ENCODE results near the gene GLB1L2.

Gene GLB1L2

DNA sequence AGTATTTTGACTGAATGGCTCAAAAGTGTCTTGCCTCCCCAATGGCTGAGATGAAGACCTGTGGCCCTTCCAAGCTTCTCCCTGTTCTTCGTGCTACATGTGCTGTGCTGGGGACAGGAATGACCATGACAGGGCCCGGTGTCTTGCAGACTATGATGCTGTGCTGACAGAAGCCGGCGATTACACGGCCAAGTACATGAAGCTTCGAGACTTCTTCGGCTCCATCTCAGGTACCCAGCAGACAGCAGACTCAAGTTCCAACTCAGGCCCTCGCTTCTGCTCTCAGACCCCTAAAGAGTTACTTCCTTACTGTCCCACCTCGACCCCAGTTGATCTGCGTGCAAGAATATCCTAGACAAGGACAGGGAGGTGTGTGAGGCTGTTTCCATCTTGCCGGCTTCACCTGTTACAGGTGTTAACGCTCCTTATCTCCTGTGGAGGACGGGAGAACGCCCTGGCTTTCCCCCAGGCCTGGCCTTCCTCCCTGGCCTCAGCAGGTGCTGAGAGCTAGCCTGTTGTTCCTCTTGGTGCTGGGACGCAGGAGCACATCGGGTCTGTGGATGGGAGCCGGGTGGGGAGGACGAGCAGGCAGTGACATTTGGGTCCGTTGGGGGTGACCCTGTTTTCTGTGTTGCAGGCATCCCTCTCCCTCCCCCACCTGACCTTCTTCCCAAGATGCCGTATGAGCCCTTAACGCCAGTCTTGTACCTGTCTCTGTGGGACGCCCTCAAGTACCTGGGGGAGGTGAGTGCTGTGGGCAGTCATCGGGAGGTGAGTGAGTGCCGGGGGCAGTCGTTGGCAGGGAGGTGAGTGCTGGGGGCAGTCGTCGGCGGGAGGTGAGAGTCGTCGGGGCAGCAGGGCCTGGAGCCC, 38.1 kb downstream of the GLB1L2 start:
- DNase-seq (ENCODE audit: low spot score): no peak

DNA sequence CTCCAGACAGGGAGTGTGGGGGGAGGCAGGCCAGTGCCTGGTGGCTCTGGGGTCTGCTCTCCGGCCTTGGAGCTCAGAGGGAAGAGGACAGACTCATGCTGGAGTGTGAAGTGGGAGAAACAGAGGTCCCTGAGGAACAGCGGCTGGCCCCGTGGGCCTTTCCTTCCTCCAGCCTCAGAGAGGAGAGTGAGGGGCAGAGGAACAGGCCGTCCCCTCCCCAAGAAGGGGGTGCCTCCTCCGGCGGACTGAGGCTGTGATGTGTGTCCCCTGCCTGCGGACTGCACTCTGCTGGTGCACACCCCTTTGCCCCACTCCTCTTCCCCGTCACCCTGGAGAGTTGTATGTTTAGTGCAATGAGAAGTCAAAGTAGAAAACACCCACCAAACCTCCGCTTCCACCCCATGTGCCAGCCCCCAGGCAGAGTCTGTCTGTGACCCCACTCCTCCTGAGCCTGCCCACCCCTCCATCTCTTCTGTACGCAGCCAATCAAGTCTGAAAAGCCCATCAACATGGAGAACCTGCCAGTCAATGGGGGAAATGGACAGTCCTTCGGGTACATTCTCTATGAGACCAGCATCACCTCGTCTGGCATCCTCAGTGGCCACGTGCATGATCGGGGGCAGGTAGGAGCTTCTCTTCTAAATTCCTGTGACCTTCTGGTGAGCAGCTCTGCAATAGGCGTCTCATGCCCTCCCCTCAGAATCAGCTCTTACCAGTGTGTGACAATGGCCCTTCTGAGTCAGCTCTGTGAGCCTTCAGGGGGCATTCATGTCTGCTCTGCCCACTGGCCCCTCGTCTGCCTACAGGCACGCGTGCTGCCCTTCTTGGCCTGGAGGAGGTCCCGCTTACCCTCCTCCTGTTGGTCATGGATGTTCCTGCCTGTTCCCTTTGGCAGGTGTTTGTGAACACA, 39.0 kb downstream of the GLB1L2 start:
- no peak for DNase-seq (ENCODE audit: low spot score)

DNA sequence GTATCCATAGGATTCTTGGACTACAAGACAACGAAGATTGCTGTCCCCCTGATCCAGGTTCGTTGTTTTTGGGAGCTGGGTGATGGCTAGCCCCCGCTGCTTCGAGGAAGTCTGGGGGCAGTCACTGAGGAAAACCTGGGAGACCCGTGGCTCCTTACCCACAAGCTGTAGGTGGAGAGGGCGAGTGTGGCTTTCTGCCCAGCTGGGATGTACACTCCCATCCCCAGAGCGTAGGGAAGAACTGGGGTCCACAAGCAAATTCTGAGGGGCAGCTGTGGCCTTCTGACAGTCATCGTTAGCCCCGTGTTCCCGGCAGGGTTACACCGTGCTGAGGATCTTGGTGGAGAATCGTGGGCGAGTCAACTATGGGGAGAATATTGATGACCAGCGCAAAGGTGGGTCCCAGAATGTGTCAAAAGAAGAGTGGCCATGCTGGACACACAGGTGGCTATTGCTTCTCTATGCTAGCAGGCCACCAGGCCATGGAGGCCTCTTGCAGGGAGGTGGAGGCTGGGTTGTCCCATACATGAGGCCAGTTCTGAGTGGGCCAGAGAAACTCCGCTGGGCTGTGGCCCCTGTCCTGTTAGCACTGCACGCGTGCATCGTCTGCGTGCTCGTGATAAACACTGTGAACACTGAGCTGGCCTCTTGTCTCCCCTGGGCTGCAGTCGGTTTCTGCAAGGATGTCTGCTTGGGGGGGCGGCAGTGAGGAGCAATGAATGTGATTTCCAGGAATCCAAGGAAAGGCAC, 39.8 kb downstream of the GLB1L2 start:
- no peak for DNase-seq (ENCODE audit: low spot score)

DNA sequence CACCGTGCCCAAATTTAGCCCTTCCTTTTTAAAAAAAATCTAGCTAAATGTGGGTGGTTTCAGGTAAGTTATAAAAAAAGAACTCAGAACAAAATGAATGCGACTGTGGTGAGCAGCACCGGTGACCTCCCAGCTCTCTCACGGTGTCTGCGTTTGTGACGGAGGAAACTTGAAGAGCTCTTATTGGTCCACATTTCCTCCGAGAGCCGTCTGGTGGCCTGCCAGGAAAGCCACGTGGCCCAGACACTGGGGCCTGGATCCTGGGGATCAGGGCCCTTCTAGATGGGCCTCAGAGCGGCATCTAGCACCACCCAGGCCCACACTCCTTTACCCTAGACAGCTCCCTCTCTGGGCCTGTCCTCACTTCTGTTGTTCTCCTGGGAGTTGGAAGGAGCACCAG, 40.7 kb downstream of the GLB1L2 start:
- DNase-seq (ENCODE audit: low spot score): no peak

DNA sequence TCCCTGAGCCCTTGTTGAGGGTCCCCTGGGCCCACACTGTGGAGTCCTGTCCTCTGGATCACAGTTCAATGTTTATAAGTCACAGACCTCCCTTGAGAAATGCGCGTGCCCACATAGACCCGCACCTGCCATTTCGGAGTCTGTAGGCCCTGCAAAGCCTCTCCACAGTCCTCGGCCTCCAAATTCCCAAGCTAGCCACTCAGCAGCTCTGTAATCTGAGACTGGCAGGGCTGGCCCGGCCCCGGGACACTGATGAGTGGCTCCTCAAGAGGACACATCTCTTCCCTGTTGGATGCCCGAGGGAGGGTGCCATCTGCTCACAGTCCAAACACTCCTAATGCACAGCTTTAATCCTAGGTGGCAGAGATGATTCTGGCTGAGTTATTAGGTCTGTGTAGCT, 41.2 kb downstream of the GLB1L2 start:
- DNase-seq (ENCODE audit: low spot score): no peak

DNA sequence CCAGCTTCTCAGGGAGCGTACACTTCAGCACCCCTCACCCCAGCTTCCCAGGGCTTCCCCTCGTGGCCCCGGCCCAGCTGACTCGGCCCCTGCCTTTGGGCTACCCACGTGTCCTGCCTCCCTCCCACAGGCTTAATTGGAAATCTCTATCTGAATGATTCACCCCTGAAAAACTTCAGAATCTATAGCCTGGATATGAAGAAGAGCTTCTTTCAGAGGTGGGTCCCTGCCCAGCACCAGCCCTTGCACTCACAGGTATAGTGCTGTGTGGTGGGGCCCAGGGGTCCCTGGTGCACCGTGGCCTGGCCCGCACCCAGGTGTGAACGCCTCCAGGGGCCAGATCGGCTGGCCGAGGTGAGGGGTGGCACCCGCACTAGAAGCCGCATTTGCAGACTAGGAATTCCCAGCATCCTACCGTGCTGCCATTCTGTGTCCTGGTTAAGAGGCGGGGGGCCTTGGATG, 41.8 kb downstream of the GLB1L2 start:
- DNase-seq (ENCODE audit: low spot score): no peak

DNA sequence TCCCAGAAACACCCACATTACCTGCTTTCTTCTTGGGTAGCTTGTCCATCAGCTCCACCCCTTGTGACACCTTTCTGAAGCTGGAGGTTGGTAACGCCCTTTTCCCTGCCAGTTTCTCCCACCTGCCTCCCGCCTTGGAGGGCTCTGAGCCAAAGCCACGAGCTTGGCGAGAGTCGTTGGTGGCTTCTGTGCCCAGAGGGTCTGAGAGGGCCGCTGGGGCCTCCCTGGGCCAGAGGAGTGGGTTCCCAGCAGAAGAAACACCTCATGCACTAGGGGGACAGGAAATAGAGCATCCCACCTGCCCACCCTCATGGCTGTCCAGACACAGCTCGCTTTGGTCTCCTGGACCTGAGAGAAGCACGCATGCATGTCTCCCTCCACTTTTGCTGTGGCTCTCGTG, 42.4 kb downstream of the GLB1L2 start:
- no peak for DNase-seq (ENCODE audit: low spot score)

DNA sequence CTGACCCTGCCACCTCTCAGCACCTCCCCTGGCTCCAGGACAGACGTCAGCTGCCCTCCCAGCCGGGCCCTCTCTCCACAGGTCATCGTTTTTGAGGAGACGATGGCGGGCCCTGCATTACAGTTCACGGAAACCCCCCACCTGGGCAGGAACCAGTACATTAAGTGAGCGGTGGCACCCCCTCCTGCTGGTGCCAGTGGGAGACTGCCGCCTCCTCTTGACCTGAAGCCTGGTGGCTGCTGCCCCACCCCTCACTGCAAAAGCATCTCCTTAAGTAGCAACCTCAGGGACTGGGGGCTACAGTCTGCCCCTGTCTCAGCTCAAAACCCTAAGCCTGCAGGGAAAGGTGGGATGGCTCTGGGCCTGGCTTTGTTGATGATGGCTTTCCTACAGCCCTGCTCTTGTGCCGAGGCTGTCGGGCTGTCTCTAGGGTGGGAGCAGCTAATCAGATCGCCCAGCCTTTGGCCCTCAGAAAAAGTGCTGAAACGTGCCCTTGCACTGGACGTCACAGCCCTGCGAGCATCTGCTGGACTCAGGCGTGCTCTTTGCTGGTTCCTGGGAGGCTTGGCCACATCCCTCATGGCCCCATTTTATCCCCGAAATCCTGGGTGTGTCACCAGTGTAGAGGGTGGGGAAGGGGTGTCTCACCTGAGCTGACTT, 43.2 kb downstream of the GLB1L2 start:
- no peak for DNase-seq (ENCODE audit: low spot score)

DNA sequence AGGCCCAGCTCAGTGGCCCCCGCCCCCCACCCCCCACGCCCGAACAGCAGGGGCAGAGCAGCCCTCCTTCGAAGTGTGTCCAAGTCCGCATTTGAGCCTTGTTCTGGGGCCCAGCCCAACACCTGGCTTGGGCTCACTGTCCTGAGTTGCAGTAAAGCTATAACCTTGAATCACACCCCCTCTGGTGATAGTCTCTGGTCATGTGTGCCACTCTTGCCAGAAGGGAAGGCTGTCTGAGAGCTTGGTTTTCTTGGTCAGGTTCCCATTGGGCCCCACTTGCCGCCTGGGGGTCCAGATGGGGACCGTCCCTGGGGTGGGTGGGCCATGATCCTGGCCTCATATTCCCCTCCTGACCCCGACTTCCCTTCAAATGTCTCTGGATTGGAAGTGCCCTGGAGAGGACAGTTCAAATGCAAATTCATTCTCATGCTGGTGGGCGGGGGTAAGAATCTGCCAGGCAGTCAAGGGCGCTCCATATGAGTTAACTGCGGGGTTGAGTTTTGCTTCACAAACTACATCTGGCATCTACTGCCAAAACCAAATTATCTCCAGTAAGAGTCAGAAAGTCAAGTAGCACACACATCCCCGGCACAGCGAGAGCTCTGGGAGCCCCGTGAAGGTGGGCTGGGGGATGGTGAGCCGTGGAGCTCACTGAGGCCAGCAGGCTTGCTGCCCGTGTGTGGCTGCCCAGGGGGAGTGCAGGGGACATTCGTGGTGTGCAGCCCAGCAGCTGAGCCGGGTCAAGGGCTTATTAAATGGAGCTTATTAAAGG, 44.5 kb downstream of the GLB1L2 start:
- no peak for DNase-seq (ENCODE audit: low spot score)

DNA sequence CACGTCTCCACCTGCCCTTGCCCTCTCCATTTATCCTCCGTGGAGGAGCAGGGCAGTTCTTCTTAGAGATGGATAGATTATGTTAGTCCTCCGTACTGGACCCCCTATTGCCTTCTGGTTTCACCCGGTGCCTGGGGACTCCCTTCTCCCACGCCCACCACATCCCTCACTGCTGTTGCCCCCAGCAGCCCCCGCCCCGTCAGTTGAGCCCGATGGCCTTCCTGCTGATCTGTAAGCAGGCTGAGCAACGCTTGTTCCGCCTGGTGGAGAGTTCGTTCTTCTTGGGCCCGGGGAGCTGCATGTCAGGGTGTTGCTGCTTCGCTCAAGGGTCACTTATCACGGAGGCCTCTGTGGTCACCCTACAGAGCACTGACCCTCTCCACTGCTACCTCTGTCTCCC, 46.1 kb downstream of the GLB1L2 start:
- no peak for DNase-seq (ENCODE audit: low spot score)

DNA sequence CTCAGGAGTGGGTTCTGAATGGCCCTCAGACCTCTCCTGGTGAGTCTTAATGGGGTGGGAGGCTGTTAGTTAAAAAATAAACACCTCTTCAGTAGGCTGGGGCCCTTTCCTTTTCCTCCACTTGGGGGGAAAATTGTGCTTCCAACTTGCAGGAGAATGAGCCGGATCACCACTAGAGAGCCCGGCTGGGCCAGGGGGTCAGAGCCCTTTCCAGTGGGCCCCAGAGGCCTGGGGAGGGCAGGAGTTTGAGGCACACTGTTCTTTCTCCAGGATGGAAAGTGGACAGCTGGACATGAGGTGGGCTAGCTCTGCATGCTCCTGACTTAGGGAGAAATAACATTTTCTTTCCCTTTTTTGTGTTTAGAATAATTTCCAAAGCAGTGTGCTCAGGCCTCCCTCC, 47.5 kb downstream of the GLB1L2 start:
- DNase-seq (ENCODE audit: low spot score): no peak

DNA sequence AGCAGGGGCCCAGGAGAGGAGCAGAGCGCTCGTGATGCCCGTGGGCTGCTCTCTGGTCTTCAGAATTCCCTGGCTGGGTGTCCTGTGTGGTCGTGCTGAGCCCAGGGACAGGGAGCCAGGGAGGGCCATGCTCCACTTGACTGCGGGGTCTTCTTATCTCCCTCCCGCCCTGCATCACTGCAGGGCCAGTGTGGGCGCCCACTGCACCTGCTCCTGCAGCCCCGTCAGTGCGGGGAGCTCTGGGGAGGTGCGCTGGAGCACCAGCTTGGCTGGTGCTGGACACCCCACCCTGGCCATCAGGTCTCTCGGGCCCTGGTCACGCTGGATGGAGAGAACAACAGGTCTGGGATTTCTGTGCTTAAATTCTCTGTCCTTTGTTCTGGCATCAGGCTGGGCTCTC, 48.4 kb downstream of the GLB1L2 start:
- no peak for DNase-seq (ENCODE audit: low spot score)

DNA sequence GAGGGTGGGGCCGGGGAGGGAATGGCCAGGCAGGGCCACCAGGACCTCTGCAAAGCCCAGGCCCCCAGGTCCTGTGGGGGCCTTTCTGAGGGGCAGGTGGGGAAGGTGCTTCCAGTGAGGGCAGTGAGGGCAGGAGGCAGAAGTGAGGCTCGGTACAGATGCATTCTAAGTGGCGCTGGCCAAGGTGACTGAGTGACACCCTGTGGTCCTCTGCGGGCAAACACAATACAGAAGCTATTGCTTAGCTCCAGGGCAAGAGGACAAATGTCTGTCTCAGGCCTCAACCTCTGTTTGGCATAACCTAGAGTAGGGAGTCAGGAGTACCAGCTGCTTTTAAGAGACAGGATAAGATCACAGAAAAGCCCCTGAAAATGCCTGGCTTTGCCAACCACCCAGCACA, 49.0 kb downstream of the GLB1L2 start:
- DNase-seq (ENCODE audit: low spot score): no peak

DNA sequence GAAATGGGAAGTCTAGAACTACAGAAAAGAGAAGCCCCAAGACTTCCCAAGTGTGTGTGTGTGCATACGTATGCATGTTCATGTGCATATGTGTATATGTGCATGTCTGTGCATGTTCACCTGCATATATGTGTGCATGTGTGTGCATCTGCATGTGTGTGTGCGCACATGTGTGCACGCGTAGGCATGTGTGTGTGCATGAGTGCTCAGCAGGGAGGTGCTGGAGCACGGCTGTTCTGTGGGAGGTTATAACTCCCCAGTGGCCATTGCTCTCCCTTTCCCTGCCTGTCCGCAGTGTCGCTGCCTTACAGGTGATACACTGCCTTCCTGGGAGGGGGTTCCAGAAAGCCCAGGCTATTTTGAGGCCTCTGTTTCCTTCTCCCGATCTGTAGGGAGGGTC, 50.5 kb downstream of the GLB1L2 start:
- no peak for DNase-seq (ENCODE audit: low spot score)

DNA sequence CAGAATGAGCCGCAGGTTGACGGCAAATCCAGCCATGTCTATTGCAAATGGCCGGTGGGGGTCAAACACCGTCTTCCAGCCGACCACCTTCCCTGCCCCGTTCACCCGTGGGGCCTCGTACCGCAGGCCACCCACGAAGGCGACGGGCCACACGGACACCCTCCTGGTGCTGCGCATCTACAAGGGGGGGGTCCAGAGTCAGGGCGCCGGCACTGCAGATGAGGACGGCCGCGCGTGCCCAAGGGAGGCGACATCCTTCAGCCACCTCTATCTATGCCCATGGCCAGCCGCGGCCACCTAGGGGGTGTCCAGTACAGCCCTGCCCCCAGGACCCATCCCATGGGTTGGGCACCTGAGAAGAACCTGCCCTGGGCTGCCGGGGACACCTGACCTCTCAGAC, 51.0 kb downstream of the GLB1L2 start:
- DNase-seq (ENCODE audit: low spot score): no peak

DNA sequence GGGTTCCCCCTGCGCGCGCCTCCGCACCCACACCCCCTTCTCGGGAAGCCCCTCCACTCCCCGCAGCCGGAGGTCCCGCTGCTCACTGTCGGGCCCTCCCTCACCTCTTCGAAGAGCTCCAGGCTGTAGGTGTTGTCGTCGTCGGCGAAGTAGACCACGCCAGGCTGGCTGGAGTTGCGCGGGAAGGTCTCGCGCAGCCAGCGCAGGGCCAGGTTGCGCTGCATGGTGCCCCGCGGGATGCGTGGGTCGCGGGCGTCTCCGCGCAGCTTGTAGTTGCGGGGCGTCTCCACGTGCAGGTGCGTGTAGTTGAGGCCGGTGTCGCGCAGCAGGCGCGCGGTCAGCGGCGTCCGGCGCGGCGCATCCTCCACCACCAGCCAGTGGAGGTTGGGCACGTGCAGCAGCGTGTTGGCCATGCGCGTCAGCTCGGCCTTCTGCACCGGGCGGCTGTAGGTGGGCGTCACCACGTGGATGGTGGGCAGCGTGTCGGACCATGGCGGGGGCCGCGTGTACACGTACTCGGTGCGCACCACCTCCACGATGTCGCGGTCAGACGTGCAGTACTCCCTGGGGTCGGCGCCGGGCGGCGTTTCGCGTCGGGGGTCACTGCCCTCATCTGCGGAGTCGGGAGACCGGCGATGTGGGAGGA, 51.9 kb downstream of the GLB1L2 start:
- DNase-seq (ENCODE audit: low spot score): no peak

DNA sequence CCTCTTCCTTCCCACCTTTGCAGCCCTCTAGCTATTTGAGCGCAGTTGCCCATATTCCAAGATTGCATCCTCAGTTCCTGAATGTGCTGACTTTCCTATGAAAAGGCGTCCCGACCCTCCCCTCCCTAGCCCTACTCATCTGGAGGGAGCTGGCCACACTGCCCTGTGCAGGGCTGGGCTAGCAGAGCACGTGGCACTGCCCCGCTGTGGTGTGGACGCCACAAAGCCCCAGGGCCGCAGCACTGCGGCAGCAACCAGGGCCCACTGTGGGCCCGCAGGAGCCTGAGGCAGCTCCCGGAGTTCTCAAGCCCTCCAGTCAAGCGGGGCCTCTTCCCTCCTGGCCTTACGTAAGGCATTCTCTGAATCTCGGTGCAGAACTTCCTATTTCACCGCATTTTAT, 52.6 kb downstream of the GLB1L2 start:
- no peak for DNase-seq (ENCODE audit: low spot score)

DNA sequence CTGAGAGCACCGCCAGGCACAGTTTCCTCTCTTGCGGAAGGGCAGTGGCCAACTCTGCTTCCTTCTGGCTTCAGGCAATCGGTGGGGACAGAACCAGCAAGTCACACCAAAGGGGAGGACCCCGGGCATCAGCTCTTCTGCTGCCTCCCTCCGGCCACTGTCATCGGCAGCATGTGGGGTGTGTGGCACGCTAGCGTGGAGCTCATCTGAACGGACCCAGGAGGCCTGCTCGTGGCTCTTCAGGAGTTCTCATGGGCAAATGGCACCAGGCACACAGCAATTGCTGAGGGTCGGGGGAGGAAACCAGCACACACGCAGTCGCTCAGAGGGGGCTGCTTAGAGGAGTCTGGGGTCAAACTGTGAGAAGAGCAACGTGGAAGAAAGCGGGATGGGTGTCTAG, 53.4 kb downstream of the GLB1L2 start:
- no peak for DNase-seq (ENCODE audit: low spot score)

DNA sequence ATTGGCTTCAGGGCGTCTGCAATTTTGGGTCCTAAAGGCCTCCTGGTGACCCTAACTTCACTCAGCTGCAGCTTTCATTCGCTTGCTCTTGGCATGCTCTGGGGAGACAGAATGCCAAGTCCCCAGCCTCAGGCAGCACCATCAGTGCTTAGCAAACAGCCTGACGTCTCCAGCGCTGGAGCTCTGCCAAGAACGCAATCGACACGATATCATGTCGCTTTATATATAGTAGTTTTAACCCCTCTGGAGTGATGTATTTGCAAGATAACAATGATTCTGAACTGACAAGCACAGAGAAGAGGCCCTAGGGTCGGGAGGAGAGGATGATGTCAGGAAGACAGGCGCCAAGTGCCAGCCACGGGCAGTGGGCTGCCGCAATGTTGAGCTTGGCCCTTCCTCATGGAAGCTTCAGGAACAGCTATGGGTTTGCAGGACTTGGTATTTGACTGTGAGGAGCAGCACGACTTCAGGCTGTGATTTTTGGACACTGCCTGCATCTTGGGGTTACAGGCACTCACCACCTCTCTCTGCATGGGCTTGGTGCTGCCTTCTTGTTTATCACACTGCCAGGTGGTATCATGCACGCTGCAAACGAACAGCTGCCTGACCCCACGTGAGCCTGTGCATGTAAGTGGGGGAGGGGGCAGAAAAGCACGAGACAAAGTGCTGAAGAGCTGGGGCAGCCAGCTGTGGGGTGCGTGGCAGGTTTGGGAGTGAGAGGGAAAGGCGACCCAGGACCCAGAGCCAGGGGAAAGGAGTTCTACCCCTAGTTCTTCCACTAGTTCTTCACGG, 54.2 kb downstream of the GLB1L2 start:
- no peak for DNase-seq (ENCODE audit: low spot score)

DNA sequence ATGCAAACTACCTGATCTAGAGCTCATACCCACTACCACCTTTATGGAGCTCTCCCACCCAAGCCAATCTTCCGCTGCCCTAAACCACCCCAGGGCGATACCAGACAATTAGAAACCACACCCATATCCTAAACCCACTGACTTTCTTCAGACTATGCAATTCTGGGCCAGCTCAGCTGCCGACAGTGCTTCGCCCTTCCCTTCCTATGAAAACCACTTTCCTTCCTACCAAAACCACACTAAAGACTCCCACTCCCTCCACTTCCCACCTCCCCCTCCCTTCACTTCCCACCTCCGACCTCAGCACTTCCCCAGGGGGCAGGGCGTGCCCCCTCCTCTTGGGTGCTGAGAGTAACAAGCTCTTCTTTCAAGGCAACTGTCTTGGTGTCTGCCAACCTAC, 55.2 kb downstream of the GLB1L2 start:
- DNase-seq (ENCODE audit: low spot score): no peak
